GM23338 (cell line): ENCODE measurements around the gene USH2A.

Experiments
- CREB1 ChIP-seq: fragments of 250-450 bp; sonication (Bioruptor Pico); IDR thresholded peaks from 2 replicates; pipeline ENCODE4 v1.5.0; 2020; ENCODE audit warnings: low read depth, mild to moderate bottlenecking, moderate library complexity
- EZH2 ChIP-seq: fragments of 200-600 bp; sonication (generic); IDR thresholded peaks from one replicate; pipeline ENCODE4 v1.8.0; 2017; ENCODE audit warnings: antibody characterized with exemption, mild to moderate bottlenecking, low read depth; ENCODE audit not compliant: unreplicated experiment
- EZH2phosphoT487 ChIP-seq: fragments of 200-600 bp; sonication (generic); IDR thresholded peaks from one replicate; pipeline ENCODE4 v1.8.1; 2018; ENCODE audit warnings: antibody characterized with exemption; ENCODE audit not compliant: unreplicated experiment
- POLR2AphosphoS5 ChIP-seq: IDR thresholded peaks from 2 replicates; pipeline ENCODE4 v1.6.1; 2016; ENCODE audit warnings: antibody characterized with exemption, low read depth
- REST ChIP-seq: IDR thresholded peaks from one replicate; pipeline ENCODE4 v1.6.1; 2018; ENCODE audit warnings: antibody characterized with exemption; ENCODE audit not compliant: unreplicated experiment
- STAT1 ChIP-seq: IDR thresholded peaks from one replicate; pipeline ENCODE4 v1.6.1; 2016; ENCODE audit warnings: antibody characterized with exemption; ENCODE audit not compliant: unreplicated experiment
- TF ChIP-seq, protein P1 (sequence below), 2 experiments: fragments of 200-600 bp in 1 of 2; sonication (generic) in 1 of 2; conservative IDR thresholded peaks; 2 replicates each; pipeline versions ENCODE4 v1.5.1 to v1.6.1; 2016 to 2017; ENCODE audit warnings: antibody characterized with exemption in 2 of 2, low read depth in 2 of 2, mild to moderate bottlenecking in 2 of 2, moderate library complexity in 1 of 2

DNA sequence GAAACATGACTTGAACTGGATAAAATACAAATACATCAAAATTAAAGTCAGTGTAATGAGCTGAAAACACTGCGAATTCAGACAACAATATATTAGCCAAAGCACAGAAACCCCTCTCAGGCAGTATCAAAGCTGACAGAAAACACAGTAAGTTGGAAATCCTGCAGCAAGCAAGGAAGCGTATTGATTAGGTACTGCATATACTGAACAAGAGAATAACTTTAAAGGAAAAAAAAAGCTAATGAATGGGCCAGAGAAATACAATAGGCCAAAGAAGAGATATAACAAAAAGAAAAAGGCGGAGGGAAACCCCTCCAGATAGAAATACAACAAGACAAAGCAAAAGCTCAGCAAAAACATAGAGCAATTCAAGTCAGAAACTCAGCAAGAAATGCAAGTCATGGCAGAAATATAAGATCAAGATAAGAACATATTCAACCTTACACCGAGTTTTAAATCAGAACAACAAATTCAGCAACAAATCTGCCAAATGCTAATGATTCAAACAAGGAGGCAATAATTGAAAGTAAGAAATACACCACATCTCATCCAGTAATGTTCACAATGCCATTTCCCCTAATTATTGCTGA is 299.0 kb downstream of the USH2A start:
- TF ChIP-seq, protein P1, sequence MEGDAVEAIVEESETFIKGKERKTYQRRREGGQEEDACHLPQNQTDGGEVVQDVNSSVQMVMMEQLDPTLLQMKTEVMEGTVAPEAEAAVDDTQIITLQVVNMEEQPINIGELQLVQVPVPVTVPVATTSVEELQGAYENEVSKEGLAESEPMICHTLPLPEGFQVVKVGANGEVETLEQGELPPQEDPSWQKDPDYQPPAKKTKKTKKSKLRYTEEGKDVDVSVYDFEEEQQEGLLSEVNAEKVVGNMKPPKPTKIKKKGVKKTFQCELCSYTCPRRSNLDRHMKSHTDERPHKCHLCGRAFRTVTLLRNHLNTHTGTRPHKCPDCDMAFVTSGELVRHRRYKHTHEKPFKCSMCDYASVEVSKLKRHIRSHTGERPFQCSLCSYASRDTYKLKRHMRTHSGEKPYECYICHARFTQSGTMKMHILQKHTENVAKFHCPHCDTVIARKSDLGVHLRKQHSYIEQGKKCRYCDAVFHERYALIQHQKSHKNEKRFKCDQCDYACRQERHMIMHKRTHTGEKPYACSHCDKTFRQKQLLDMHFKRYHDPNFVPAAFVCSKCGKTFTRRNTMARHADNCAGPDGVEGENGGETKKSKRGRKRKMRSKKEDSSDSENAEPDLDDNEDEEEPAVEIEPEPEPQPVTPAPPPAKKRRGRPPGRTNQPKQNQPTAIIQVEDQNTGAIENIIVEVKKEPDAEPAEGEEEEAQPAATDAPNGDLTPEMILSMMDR (conservative IDR thresholded peaks at IDR 0.05; ENCODE audit: low read depth in 2 of 2): no peak
- TF ChIP-seq EZH2 (no peak), REST (no peak), EZH2phosphoT487 (no peak), CREB1 (no peak), POLR2AphosphoS5 (no peak), STAT1 (no peak)
